Left forelimb (tissue), 1 donor: ENCODE results near the gene YAE1.
"Not testable (repeated sequence)": the region's sequence is repeated elsewhere in the genome, so short reads cannot be mapped to it uniquely, and the experiment has no call there.

Experiments
- DNase-seq: peaks from one replicate; pipeline ENCODE4 v3.0.0-alpha.2; 2018; ENCODE audit warnings: low spot score

YAE1 gene, protein sequence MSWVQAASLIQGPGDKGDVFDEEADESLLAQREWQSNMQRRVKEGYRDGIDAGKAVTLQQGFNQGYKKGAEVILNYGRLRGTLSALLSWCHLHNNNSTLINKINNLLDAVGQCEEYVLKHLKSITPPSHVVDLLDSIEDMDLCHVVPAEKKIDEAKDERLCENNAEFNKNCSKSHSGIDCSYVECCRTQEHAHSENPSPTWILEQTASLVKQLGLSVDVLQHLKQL

DNA sequence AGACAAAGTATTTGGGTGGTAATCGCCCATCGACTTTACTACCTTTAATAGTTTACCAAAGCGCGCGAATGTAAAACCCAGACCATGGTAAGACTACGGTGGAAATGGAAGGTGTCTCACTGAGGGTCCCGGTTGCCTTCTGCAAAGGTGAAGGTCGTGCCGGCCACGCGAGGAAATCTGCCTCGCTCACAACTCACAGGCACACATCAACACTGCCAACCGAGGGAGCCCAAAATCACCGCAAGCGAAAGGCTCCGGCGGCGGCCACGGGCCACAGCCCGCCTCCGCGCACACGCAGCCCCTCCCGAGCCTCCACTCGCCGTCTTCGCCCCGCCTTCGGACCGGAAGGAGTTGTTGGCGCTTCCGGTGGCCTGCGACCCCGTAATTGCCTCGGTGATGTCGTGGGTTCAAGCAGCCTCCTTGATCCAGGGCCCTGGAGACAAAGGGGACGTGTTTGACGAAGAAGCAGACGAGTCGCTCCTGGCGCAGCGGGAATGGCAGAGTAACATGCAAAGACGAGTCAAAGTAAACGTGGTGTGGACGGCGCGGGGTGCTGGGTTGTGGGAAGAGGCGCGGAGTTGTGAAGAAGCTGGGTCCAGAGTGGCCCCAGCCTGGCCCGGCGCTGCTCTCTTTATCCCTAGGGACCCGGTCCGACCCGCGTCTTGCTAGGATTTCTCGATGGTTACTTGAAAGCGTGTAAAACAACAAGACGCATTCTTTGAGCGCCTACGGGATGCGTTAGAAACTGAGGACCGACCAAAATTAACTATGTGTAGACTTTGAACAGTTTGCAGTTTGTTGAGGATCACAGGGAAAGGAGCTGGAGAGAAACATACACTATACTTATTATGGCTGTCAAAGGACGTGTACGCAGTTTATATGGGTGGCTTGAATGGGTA is at the start of gene YAE1:
TSS of gene YAE1 (plus strand) at position 382 of the 899 bp plus-strand sequence. CDS start at position 397, 15 bp downstream.
- DNase-seq = peak; percentile 92

DNA sequence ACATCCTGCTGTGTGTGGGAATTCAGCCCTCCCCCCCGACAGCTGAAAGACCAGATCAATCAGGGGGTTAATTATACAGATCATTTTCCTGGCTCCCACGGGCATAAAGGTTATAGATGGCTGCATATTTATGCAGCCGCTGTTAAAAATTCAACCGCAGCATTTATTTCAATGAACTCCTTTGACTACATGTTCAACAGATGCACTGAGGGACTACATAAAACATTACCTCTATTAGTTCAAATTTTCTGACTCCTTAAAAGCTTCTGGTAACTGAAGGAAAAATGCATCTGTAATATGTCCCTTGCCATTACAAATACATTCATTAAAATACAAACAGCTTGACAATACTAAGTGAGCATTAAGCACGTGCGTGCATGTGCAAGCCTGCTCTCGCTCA is 49.7 kb upstream of the YAE1 start:
- DNase-seq = no peak

DNA sequence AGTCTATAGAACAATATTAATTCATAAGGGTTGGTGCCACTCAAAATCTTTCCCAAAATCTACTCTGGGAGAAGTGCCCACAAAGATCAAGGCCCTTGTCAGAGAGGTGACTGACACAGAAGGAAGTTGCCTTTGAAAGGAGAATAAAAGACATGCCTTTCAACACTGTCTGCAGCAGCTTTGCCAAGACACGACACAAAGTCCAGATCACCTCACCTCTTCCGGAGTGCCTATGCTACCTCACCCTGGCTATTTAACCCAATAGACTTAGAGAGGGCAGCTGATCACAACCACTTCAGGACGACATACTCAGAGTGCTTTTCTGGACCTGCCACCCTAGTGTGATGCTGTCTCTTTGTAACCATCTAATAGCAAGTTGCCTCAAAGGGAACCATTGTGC is 49.0 kb upstream of the YAE1 start:
- no peak for DNase-seq

DNA sequence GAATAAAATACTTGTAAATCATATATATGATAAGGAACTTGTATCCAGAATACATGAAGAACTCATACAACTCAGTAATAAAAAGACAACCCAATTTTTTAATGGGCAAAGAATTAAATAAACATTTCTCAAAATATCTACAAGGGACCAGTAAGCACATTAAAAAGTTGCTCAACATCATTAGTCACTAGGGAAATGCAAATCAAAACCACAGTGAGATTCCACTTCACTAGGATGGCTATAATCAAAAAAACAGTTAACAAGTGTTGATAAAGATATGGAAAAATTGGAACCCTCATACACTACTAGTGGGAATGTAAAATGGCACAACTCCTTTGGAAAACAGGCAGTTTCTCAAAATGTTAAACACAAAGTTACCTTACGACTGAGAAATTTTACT is 40.3 kb upstream of the YAE1 start:
- no peak for DNase-seq

DNA sequence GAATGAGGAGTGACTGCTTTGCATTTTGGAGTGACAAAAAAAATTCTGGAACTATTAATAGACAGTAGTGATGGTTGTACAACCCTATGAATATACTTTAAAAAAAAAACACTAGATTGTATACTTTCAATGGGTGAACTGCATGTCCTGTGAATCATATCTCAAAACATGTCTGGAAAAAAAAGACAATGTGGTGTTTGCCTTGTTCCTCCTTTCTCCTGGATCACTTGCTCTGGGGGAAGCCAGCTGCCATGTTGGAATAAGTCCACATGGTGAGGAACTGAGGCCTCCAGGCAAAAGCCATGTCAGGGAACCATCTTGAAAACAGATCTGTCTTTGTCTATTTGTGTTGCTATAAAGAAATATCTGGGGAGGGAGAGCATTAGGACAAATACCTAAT is 39.5 kb upstream of the YAE1 start:
- no peak for DNase-seq

DNA sequence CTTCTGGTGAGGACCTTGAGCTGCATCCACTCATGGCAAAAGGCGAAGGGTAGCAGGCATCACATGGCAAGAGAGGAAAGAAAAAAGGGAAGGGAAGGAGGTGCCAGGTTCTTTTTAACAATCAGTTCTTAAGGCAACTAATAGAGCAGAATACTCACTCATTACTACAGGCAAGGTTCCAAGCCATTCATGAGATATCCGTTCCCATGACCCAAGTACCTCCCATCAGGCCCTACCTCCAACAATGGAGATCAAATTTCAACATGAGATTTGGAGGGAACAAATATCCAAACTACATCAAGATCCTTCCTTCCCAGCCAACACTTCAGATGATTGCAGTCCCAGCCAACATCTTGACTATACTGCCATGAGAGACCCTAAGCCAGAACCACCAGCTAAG is 38.9 kb upstream of the YAE1 start:
- no peak for DNase-seq

DNA sequence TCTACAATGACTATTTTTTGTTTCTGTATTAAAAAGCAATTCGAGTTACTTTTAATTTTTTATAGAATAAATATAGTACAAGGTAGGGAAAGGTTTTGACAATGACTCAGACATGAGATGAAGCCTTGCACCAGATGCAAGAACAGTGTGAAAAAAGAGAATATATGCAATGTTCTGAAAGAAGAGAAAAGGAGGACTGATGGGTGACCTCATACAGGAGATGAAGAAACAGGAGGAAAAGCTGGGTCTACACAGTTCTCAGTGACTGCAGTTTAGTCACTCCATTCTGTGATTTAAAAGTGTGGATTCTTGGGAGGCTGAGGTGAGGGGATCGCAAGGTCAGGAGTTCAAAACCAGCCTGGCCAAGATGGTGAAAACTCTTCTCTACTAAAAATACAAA is 38.3 kb upstream of the YAE1 start:
- no peak for DNase-seq

DNA sequence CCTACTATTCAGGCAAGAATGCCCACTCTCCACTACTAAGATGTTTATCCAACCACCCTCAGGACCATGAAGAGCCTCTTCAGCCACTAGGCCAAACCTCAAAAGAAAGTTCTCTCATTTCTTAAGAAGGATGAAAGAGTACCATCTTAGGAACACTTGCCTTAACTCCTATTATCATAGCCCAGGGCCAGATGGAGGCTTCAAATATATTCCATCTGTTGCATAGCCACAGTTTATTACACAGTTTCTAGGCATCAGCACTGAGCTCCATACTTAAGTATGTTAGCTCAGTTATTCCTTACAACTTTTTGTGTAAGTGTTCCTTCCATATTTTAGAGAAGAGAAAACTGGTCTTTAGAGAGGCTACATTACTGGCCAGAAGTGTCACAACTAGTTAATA is 37.4 kb upstream of the YAE1 start:
- no peak for DNase-seq

DNA sequence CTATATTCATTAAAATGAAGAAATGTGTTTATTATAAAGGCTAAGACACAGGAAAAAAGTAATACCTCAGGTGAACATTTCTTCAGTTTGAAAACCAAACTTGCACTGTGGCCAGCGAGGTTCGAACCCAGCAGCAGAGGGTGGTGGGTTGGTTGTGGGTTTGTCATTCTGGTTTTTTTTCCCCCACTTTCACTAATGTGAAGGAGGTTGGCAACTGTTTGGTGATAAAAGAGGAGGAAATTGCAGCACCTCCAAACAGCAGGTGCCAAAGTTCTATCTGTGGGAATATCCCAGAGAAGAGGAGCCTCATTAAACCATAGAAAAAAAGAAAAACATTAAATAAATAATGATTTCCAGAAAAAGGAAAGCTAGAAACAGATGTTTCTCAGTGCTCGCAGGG is 36.6 kb upstream of the YAE1 start:
- no peak for DNase-seq

DNA sequence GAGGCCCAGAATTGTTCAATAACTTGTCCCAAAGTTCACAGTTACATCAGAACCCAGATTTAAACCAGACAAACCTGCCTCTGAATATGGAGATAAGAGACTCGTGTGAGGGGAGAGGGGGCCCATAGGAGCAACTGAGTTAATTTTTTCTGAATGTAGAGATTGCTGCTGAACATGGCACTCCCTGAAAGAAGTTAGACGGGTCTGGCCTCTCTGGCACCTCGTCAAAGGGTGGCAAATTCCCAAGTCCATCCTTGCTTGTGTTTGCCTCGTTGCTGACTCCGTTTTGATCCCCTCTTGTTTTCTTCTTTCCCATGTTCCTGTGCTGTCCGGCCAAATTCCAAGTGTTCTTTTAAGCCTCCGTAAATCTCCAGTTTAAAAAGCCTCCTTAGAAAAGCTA is 35.2 kb upstream of the YAE1 start:
- DNase-seq = no peak

DNA sequence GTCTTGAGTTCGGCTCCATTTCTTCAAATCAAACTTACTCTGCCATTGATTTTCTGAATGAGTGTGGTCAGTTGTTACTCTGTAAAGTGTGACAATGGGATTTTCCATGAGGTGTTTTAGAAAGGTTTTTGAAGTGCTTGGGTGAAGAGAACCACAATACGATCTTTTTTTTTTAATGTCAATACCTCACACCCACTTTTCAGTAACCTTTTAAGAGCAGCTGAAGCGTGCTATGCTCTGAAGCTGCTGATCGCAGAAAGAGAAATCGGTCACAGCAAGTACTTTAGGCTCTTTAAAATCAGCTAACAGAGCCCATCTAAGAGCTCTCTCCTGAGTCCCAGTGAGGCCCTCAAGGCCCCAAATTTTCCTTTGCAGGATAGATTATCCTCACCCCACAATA is 34.4 kb upstream of the YAE1 start:
- no peak for DNase-seq

DNA sequence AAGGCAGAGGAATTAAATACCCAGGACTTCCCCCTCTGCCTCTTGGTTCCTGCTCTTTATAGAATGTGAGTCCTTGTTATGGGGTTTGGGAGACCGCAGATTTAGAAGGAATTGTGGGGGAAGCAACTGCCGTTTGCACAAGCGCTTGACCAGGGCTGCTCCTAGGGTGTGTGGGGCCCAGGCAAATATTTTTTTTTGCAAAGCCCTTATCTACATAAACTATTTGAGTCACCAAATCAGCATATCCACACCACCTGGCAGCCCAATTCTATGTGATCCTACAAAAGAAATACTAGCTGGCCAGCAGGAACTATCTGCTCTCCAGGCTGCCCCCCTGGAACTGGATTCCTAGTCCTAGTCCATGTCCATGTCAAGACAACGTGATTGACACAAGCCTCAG is 33.4 kb upstream of the YAE1 start:
- no peak for DNase-seq

DNA sequence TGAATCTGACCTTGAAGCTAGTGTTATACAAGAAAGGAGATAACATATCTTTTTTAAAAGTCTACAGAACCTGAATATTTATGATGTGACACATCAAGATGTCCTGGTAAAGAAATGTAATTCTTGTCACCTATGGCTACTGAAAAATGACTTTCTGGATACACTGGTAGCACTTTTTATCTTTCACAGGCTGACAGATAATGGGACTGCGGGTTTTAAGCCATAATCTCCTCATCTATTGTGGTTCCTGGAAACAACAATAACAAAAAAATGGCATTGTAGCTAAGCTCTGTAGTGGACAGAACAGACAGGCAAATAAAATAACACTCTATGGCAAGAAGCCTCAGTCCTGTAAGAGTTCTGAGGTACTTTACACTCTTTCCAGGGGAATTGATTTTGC is 31.6 kb upstream of the YAE1 start:
- DNase-seq = no peak

DNA sequence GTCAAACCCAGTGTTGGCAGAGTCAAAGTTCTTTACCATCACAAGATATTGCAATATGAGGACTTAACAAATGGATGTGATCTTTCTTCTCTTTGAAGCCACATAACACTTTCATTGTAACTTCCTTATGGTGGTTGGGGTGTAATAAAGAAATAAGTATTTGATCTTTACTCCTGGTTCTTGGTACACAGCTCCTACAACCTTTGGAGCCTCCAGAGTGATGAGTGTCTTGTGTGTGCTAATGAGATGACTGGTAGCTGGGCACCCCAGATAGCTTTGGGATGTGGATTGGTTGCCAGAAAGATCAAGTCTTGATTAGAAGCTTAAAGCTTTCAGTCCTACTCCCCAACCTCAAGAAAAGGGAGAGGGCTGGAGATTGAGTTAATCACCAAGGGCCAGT is 31.1 kb upstream of the YAE1 start:
- no peak for DNase-seq

DNA sequence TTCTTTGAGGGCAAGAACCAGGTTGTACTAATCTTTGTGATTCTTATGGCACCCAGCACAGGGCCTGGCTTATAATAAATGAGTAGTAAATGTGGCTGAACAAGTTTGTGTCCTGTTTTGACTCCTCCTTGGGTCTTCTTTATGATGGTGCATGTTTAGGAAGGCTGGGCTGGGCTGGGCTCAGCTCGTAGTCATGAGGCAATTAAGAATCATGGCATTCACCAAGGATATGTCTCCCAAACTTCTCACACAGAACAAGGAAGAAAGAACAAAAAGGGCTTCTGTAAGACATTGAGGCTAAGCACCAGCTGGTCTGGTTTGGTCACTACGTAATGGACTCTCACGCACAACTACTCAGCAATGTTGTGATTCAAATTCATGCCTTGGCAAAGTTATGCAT is 30.5 kb upstream of the YAE1 start:
- DNase-seq = no peak

DNA sequence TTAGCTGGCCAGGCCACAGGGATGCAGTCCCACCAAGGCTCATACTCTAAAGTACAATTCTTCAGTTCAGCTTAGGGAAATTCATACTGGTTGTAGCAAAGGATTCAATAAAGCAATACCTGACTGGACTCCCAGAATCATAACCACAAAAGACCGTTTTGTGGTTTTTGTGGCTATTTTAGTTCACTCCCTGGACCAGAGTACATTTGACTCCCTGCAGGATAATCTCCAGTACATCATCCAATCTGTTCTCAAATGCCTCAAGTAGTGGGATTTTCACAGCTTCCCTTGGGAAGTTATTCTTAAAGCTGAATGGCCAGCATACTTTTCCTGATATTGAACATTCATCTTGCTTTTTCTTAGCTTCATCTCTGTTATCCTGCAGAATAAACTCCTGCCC is 29.3 kb upstream of the YAE1 start:
- DNase-seq = no peak

DNA sequence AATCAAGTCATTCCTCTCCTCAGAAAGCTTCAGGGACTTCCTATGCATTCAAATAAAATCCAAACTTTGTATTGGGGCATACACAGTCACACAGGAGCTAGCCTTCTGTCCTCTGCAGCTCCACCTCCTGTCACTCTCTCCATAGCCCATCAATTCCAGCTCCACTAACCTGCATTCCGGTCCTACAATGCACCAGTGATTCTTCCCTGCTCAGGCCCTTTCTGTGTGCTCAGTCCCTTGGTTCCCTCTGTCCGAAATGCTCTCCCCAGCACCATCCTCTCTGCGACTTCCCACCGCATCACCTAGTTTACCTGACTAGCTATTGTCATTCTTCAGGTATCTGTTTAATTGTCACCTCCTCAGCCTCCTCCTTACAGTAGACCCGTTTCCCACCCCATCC is 26.4 kb upstream of the YAE1 start:
- DNase-seq = no peak

DNA sequence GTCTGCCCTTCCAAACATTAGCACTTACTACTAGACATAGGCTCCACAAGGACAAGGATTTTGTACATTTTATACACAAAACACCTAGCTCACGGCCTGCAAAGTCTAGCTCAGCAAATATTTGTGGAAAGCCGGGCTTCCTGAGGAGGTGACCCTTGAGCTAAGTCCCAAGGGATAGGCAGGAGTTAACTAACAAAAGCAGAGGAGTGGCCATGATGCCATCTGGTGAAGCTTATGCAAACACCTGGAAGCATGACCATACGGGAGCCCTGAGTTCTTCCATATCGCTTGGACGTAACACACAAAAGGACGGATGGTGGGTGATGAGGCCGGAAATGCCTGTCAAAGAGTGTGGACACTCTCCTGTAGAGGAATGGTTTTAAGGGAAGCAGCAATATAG is 25.9 kb upstream of the YAE1 start:
- no peak for DNase-seq

DNA sequence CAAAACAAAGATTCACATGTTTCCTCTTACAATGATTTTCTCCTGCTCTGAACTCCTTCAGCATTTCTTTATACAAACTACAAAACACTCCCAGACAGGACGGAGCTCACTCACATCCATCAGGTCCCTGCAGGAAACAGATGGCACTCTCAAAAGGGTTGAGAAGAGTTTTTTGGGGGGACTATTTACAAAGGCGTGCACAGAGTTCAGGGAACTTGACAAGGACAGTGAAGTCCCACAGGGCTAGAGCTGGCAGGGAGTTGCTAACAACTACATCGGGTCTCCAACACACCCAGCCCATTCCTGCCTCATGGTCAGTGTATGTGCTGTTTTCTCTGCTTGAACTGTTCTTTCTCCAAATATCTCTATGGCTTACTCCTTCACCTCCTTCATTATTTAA is 24.7 kb upstream of the YAE1 start:
- DNase-seq = no peak

DNA sequence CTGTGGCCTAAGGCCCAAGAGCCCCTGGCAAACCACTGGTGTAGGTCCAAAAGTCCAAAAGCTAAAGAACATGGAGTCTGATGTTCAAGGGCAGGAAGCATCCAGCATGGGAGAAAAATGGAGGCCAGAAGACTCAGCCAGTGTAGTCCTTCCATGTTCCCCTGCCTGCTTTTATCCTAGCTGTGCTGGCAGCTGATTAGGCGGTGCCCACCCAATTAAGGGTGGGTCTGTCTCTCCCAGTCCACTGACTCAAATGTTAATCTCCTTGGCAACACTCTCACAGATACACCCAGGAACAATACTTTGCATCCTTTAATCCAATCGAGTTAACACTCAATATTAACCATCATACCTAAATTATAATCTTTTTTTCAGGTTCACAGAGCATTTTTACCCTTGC is 21.4 kb upstream of the YAE1 start:
- DNase-seq = not testable (repeated sequence)

DNA sequence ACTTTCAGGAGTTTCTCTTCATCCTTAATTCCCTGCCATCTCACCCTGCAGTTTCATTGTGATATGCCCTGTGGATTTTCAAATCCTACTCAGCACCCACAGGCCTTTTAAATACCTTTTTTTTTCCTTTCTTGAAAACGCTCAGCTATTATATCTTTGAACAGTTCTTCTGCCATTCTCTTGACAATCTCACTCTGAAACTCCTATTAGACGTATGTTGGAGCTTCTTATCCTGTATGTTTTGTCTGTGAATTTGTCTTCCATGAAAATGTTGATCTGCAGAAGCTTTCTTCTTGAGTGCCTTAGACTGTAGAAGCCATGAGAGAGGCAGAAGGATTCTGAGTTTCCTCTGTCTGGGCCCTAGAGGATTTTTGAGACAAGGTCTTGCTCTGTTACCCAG is 18.9 kb upstream of the YAE1 start:
- no peak for DNase-seq

DNA sequence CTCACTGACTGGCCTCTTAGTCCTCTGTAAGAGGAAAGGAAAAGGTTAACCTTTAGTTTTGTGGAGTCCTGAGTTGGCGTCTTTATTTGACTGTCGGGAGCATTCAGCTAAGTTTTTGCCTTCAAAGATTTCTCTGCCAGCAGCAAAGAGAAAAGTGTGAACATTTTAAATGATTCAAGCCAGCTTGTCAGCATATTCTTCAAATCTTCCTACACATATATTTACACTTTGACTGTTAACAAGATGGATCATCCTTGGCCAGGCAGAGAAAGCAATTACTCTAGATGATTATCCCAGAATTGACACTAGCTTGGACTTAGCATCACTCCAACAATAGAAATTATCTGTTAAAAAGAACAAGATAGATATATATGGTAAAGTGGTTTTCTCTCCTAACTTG is 15.8 kb upstream of the YAE1 start:
- no peak for DNase-seq

DNA sequence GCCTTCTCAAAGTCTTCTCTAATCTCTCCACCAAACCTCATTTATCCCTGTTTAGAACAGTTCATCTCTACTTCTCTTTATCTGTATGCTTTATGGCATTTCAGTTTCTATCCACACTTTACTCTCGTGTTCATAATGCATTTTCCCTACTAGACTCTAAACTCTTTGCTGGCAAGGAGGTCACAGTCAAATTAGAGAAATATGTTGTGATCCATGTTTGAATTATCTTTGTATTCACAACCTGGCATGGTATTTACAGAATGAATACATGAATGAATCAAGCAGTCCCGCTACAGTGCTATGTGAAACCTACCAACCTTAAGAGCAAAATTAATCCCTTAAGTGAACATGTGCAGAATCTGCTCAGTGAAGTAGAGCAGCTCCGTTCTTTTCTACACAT is 12.8 kb upstream of the YAE1 start:
- DNase-seq = no peak
